Calu3 (cell line): ENCODE data around the gene GPATCH8. TPM values are rescaled to one million over a fixed set of nuclear protein-coding genes. Genes with fewer than 3 reads are reported as not detected.
A peak's percentile ranks its signal among the peaks of the same experiment; 100 is the strongest.

Experiments used
- BruUV-seq: library from RNA; stranded (reverse); fragments of 400-500 nt; replicated peaks from 2 replicates; lab custom pipeline; 2021; lab: Mats Ljungman, UMichigan
- CTCF ChIA-PET: fragments of 300-600 bp; sonication (Branson Sonifier 250); formaldehyde crosslinking; loops from one replicate; lab custom pipeline; 2022; ENCODE audit warnings: antibody characterized with exemption; lab: Charles Lee
- DNase-seq: peaks from one replicate; pipeline ENCODE4 v3.0.0; 2022
- H3K27ac Mint-ChIP-seq: one replicate; pipeline ENCODE4 v1.8.0; 2022; ENCODE audit warnings: mixed read lengths; ENCODE audit not compliant: unreplicated experiment
- H3K27me3 Mint-ChIP-seq: one replicate; pipeline ENCODE4 v1.8.0; 2022; ENCODE audit warnings: mixed read lengths; ENCODE audit not compliant: unreplicated experiment
- H3K36me3 Mint-ChIP-seq: one replicate; pipeline ENCODE4 v1.8.0; 2022; ENCODE audit warnings: mild to moderate bottlenecking, moderate library complexity, mixed read lengths; ENCODE audit not compliant: insufficient read depth, unreplicated experiment
- H3K4me1 Mint-ChIP-seq: one replicate; pipeline ENCODE4 v1.8.0; 2022; ENCODE audit warnings: mild to moderate bottlenecking, low read depth, mixed read lengths; ENCODE audit not compliant: unreplicated experiment
- H3K4me3 Mint-ChIP-seq: one replicate; pipeline ENCODE4 v1.8.0; 2022; ENCODE audit warnings: mild to moderate bottlenecking, low read depth, moderate library complexity, mixed read lengths; ENCODE audit not compliant: unreplicated experiment
- H3K9me3 Mint-ChIP-seq: one replicate; pipeline ENCODE4 v1.8.0; 2022; ENCODE audit warnings: low read depth, mixed read lengths; ENCODE audit not compliant: unreplicated experiment
- intact Hi-C: fragments of 100-400 bp; cut with micrococcal nuclease; formaldehyde crosslinking; loops from one replicate; pipeline ENCODE4 v1.10.0; 2022; ENCODE audit not compliant: unreplicated experiment
- total RNA-seq: library from RNA; stranded (reverse); gene quantifications from 2 replicates; pipeline ENCODE4 v1.2.3, GENCODE V29; 2022
- TF ChIP-seq, protein P1 (sequence below): fragments of 200-600 bp; IDR thresholded peaks from one replicate; pipeline ENCODE4 v1.8.0; 2022; ENCODE audit warnings: antibody characterized with exemption; ENCODE audit not compliant: unreplicated experiment

GPATCH8 gene
- total RNA-seq, 1 experiment from 2014 or later = 60.1 TPM

- H3K27me3 Mint-ChIP-seq = no peaks in the 10 kb centered on the region
- CTCF ChIA-PET = interaction anchor here (1.1 kb wide), 1 partner anchor 15 kb away, joined by 3 read pairs; no protein-coding TSS in a partner anchor
- H3K4me1 Mint-ChIP-seq = peaks cover 70% of the 10 kb centered on the region
- no peak for DNase-seq
- no peaks in the 10 kb centered on the region for H3K9me3 Mint-ChIP-seq
- no peaks in the 10 kb centered on the region for H3K36me3 Mint-ChIP-seq
- no peak overlapping the region for H3K4me3 Mint-ChIP-seq
- BruUV-seq = no TSS peak
- TF ChIP-seq, protein P1, sequence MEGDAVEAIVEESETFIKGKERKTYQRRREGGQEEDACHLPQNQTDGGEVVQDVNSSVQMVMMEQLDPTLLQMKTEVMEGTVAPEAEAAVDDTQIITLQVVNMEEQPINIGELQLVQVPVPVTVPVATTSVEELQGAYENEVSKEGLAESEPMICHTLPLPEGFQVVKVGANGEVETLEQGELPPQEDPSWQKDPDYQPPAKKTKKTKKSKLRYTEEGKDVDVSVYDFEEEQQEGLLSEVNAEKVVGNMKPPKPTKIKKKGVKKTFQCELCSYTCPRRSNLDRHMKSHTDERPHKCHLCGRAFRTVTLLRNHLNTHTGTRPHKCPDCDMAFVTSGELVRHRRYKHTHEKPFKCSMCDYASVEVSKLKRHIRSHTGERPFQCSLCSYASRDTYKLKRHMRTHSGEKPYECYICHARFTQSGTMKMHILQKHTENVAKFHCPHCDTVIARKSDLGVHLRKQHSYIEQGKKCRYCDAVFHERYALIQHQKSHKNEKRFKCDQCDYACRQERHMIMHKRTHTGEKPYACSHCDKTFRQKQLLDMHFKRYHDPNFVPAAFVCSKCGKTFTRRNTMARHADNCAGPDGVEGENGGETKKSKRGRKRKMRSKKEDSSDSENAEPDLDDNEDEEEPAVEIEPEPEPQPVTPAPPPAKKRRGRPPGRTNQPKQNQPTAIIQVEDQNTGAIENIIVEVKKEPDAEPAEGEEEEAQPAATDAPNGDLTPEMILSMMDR = no peak
- no peak overlapping the region for H3K27ac Mint-ChIP-seq
- intact Hi-C loops = no loop called here
These were observed 45.4 kb upstream of the GPATCH8 start for GRCh38 chr17:44548376-44549230.

DNA sequence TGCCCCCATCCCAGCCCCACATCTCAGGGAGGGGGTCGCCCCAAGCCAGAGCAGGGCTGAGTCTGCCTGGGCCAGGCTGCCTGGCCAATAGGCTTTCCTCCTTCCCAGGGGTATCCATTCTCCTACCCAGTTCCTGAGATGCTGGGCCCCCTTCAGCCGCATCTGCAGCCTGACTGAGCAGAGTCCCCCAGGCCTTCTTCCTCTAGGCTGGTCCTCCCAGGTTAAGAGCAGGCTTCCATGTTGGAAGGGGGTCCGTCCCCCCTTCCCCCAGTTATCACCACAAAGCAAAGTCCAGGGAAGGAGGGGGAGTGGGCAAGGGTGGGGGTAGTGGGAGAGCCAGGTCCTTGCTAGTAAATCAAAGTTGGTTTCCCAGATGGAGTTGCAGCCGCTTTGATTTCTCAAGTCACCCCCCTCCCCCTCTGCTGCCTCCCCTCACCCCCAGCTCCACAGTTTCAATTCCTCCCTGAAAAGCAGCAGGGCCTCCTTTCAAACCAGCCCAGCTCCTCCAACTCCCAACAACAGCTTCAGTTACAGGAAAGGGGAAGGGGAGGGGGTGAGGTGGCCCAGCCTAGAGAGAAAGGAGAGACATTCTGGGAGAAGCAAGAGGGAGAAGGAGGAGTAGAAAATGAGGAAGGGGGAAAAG is 44.5 kb upstream of the GPATCH8 start:
- no TSS peak for BruUV-seq
- H3K27ac Mint-ChIP-seq = peak overlapping the region; percentile 65
- DNase-seq = no peak
- no peaks in the 10 kb centered on the region for H3K27me3 Mint-ChIP-seq
- intact Hi-C loops = no loop called here
- H3K36me3 Mint-ChIP-seq = peaks cover 5% of the 10 kb centered on the region
- no peaks in the 10 kb centered on the region for H3K9me3 Mint-ChIP-seq
- peaks cover 76% of the 10 kb centered on the region for H3K4me1 Mint-ChIP-seq
- CTCF ChIA-PET = interaction anchor here (0.6 to 1.1 kb wide), 2 partner anchors 15 to 92 kb away, joined by 3 read pairs; no protein-coding TSS in a partner anchor
- no peak overlapping the region for H3K4me3 Mint-ChIP-seq
- TF ChIP-seq, protein P1 = no peak

- CTCF ChIA-PET = interaction anchor here (0.6 to 0.7 kb wide), 3 partner anchors 48 to 91 kb away, joined by 3 read pairs; no protein-coding TSS in a partner anchor
- H3K27ac Mint-ChIP-seq = peak overlapping the region; percentile 65
- no peaks in the 10 kb centered on the region for H3K9me3 Mint-ChIP-seq
- H3K4me3 Mint-ChIP-seq = no peak overlapping the region
- H3K4me1 Mint-ChIP-seq = peaks cover 76% of the 10 kb centered on the region
- DNase-seq = no peak
- H3K27me3 Mint-ChIP-seq = no peaks in the 10 kb centered on the region
- intact Hi-C loops = no loop called here
- TF ChIP-seq, protein P1 = no peak
- H3K36me3 Mint-ChIP-seq = peaks cover 12% of the 10 kb centered on the region
- no TSS peak for BruUV-seq
These were observed 43.7 kb upstream of the GPATCH8 start for GRCh38 chr17:44546671-44547606.
